Measurements from ENCODE around the gene ZNF236.

DNA sequence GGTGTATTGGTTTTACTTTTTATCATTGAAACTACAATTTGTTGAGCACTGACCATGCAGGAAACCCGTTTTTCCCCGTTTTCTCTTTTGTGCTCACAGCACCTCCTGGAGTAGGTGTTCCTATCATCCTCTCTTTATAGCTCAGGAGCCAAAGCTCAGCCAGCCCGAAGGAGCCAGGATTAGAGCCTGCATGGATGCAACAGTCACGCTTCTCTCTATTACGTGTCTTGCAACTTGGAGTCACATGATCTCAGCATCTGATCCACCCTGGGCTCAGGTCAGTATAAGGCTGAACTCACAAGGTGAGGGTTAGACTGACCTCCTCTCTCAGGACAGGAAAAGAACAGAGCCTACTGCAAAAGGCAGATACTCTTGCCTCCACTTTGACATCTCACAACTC, 159.7 kb downstream of the ZNF236 start:
- TF ChIP-seq USF1 (IDR thresholded peaks at IDR 0.05; ENCODE audit: borderline replicate concordance, extremely low read length, insufficient read depth, low read depth, low read length) (no peak), USF2 (IDR thresholded peaks at IDR 0.05; ENCODE audit: borderline replicate concordance, low read depth, low read length) (no peak), TCF12 (IDR thresholded peaks at IDR 0.05; ENCODE audit: low read depth, low read length) (no peak), BHLHE40 (IDR thresholded peaks at IDR 0.05; ENCODE audit: borderline replicate concordance in 1 of 2, low read depth in 2 of 2, low read length in 1 of 2) (no peak), FOXM1 (IDR thresholded peaks at IDR 0.05; ENCODE audit: low read depth, low read length) (no peak), ZNF622 (IDR thresholded peaks at IDR 0.05) (no peak), EZH2 (IDR thresholded peaks at IDR 0.05; ENCODE audit: borderline replicate concordance, control insufficient read depth, low read depth, low read length) (no peak)
- TF ChIP-seq, protein P1, sequence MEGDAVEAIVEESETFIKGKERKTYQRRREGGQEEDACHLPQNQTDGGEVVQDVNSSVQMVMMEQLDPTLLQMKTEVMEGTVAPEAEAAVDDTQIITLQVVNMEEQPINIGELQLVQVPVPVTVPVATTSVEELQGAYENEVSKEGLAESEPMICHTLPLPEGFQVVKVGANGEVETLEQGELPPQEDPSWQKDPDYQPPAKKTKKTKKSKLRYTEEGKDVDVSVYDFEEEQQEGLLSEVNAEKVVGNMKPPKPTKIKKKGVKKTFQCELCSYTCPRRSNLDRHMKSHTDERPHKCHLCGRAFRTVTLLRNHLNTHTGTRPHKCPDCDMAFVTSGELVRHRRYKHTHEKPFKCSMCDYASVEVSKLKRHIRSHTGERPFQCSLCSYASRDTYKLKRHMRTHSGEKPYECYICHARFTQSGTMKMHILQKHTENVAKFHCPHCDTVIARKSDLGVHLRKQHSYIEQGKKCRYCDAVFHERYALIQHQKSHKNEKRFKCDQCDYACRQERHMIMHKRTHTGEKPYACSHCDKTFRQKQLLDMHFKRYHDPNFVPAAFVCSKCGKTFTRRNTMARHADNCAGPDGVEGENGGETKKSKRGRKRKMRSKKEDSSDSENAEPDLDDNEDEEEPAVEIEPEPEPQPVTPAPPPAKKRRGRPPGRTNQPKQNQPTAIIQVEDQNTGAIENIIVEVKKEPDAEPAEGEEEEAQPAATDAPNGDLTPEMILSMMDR (IDR thresholded peaks at IDR 0.05 in 2 of 3, conservative IDR thresholded peaks at IDR 0.05 in 1 of 3; ENCODE audit: control insufficient read depth in 2 of 3, extremely low read depth in 1 of 3, insufficient read depth in 1 of 3, low read depth in 3 of 3, low read length in 3 of 3) = no peak; a peak in 1 of 6 replicates
